NCI-H526 (cell line): ENCODE results near the gene SARNP.
A peak's percentile ranks its signal among the peaks of the same experiment; 100 is the strongest.

Experiments used
- DNase-seq, 2 experiments: peaks; one replicate each; lab custom pipeline; 2025; lab: John Stamatoyannopoulos, UW

Gene SARNP

DNA sequence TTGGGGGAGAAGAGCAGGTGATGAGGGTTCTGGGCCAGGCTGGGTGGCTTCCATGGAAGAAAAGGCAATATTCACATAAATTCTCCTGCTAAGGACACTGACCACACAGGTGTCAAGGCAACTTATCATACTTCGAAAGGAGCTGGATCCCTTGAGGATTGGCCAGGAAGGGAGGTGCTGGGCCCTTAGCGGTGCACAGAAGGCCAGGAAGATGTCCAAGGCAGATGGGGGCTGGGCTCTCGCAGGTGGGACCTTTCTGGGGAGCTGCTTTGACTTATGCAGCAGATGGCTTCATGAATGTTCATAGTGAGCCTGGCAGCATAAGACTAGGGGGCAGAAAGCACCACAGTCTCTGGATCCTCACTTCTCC, 92.6 kb downstream of the SARNP start:
- DNase-seq = no peak

DNA sequence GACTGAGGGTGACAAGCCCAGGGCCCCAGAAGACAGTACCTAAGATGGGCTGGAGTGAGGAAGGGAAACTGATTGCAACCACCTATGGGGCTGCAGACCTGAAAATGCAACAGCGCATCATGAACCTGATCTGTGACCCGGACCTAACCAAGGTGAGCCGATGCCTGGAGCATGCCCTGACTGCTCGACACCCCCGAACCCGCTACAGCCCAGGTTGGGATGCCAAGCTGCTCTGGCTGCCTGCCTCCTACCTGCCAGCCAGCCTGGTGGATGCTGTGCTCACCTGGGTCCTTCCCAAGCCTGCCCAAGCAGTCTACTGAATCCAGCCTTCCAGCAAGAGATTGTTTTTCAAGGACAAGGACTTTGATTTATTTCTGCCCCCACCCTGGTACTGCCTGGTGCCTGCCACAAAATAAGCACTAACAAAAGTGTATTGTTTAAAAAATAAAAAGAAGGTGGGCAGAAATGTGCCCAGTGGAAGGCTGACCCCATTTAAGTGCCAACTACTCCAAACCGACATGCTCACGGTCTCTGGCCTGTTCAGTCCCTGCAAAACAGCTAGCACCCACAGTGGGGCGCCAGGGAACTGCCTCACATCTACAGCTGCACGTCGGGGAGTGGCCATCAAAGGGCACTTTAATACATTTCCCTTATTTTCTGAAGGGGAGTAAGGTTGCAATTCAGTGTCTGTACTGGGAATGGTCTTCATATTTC, 93.1 kb downstream of the SARNP start:
- peak in 1 of 2 experiments; percentile 74 for DNase-seq

DNA sequence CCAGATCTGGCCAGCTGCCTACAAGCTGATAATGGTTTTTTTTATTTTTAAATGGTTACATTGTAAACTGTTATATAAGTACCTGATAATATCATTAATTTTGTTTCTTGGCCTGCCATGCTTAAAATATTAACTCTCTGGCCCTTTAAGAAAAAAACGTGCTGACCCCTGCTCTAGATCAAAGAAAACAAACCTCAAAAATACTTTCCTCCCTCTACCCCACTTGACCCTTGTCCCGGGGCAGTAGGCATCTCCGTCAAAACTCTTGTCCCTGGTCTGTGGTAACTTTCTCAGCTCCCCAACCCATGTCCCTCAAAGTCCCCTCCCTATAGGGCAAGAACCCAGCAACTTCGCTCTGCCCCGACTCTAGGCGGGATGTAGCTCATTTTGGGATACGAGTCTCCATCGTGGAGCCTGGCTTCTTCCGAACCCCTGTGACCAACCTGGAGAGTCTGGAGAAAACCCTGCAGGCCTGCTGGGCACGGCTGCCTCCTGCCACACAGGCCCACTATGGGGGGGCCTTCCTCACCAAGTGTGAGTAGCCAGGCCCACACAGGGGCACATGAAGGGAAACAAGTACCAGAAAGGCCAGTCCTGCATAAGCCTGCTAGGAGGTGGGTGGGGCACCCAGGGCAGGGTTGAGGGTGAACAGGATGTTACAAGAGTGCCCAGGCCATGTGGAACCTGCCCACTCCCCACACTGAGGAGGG, 93.9 kb downstream of the SARNP start:
- no peak for DNase-seq

DNA sequence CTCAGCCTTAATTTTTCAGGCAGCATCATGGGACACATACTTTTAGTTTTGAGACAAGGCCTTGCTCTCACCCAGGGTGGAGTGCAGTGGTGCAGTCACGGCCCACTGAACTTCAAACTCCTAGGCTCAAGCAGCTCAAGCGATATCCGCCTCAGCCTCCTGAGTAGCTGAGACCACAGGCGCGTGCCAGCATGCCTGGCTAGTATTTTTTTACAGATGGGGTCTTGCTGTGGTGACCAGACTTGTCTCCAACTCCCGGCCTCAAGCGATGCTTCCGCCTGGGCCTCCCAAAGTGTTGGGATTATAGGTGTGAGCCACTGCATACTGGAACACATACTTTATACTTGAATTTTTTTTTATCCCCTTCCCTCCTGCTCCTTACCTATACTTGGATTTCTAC, 94.6 kb downstream of the SARNP start:
- no peak for DNase-seq

DNA sequence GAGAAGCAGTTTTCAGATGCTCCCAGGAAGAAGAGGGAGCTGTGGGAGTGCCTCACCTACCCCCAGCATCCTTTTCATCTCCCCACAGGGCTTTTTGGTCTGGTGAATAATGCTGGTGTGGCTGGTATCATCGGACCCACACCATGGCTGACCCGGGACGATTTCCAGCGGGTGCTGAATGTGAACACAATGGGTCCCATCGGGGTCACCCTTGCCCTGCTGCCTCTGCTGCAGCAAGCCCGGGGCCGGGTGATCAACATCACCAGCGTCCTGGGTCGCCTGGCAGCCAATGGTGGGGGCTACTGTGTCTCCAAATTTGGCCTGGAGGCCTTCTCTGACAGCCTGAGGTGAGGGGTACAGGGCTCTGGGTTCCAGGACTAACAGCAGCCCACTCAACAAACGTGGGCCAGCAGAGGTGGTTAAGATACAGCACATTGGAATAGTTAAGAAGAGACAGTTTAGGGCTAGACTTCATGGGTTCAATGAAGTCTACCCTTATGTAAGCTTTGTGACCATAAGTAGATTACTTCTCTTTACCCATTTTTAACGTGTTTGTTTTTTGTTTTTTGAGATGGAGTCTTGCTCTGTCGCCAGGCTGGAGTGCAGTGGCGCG, 95.8 kb downstream of the SARNP start:
- no peak for DNase-seq

DNA sequence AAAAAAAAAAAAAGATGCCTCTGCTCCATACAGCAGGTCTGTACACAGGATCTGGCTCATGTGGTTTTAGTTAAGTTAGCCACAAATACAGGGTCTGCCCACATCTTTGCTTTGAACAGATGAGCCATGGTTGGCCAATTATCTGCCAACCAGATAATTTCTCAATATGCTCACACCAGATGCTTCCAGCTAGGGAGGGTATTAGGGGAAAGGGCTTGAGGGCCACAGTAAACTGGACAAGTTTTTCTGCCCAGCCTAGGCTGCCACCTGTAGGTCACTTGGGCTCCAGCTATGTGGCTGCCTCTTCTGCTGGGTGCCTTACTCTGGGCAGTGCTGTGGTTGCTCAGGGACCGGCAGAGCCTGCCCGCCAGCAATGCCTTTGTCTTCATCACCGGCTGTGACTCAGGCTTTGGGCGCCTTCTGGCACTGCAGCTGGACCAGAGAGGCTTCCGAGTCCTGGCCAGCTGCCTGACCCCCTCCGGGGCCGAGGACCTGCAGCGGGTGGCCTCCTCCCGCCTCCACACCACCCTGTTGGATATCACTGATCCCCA, 96.6 kb downstream of the SARNP start:
- DNase-seq = peak; percentile 20 to 56

DNA sequence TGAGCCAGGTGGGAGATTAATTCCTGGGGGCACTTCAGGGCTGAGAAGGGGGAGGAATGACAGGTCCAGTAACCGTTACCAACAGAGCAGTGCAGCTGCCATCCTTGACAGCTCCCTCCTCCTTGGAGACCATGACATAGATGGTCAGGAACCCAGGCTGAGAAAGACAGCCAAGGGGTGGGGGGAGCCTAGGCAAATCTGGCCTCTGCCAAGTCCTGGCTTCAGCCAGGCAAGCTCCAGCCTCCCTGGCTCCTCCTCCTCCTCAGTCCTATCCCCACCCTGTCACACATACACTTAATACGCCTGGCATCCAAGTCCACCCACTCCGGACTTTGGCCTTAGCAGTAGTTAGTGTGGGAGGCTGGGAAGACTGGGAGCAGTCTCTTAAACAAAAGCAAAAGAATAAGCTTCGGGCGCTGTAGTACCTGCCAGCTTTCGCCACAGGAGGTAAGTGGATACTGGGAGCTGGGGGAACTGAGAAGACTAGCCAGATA, 97.4 kb downstream of the SARNP start, which contains the start of gene RDH5:
Gene RDH5 (plus strand): TSS at position 323 of the 494 bp plus-strand sequence. CDS start 792 bp downstream, outside the sequence.
- peak in 1 of 2 experiments; percentile 57 for DNase-seq

DNA sequence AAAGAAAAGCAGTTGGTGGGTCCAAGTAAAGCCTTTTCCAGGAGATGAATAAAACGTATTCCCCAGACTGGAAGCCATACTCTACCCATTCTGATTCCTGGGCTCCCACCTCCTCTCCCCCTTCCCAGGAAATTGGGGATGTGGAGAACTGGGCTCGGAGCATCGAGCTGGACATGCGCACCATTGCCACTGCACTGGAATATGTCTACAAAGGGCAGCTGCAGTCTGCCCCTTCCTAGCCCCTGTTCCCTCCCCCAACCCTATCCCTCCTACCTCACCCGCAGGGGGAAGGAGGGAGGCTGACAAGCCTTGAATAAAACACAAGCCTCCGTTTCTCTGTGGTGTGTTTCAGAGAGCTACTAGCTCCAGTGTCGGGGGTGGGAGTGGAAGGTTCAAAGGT, 98.2 kb downstream of the SARNP start:
- DNase-seq = no peak

DNA sequence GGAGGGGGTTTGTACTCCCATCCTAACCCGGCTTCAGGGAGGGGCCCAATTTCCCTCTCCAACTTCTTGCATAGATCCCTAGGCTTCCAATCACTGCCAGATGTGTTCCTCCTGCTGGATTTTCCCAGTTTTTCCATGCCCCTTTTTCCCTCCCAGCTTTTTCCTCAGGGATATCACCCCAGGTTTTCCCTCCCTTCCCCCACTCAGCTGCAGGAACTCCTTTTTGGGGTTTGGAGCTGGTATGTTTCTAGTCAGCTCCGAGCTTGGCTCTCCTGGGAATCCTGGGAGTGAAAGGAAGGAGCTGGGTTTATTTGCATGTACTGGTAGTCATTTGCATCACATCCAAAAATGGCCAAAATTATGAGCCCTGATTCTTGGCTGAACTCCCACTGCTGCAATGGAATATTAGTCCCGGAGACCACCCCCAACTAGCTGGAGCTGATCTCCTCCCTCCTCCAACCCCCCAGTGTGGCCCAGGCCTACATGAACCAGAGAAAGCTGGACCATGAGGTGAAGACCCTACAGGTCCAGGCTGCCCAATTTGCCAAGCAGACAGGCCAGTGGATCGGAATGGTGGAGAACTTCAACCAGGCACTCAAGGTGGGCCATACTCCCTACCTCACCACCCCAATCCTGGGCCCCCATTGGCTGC, 98.8 kb downstream of the SARNP start:
- peak; percentile 56 to 83 for DNase-seq

DNA sequence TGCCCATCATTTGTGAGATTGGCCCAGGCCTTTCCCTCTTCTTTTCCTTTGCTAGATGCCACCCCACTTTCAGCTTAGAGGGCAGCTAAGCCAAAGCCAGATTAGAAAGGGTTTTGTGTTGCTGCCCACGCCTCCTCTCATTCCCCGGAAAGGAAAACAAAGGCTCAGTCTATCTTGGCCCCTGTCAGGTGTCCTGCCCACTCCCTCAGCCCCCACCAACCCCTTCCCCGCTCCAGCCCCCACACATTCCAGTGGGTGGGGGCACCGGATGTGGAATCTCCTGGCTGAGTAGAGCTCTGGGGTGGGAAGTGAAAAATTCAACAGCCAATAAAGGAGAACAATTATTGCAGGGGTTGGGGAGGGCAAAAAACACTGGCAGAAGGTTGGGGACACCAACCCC, 99.5 kb downstream of the SARNP start:
- DNase-seq = peak in 1 of 2 experiments; percentile 20

DNA sequence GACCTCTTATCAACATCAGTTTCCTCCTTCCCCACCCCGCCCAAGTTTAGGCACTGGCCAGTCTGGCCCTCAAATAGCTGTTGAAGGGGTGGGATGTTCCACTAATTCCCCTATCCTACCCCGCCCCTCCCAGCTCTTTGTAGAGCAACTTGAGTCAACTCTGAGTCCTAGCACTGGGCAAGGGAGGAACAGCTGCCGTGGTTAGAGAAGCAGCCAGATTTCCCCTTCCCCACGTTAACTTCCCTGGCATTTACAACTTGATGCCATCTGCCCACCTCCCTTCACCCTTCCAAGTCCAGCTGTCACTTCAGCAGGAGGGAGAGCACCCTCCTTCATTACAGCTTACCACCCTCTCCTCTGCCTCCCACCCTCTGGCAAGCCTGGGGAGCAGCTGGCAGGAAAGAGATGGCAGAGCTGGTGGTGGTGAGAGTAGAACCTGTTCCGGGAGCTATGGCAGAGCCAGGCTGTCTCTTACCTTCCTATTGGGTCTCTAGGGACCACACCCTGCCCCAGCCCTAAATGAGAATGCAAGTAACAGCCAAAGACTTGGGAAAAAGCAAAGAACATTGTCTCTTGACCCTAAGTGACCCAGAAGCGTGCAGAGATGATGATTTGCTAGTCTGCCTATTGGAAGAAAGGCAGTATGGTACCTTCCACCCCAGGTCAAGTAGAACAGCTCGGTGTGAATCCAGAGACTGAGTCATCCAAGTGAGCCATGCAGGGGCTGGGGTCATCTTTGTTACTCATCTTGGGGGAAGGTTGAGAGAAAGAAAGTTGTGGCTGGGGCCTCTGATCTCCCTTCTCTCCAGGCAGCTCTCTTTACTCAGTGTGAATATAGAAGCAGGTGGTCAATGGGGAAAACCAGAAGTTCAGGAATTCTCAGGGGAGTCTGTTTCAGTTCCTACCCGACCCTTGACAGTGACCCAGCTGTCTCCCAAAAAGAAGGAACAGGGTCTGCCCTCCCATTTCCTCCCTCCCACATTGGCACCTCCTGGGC, 100.2 kb downstream of the SARNP start:
- no peak for DNase-seq

DNA sequence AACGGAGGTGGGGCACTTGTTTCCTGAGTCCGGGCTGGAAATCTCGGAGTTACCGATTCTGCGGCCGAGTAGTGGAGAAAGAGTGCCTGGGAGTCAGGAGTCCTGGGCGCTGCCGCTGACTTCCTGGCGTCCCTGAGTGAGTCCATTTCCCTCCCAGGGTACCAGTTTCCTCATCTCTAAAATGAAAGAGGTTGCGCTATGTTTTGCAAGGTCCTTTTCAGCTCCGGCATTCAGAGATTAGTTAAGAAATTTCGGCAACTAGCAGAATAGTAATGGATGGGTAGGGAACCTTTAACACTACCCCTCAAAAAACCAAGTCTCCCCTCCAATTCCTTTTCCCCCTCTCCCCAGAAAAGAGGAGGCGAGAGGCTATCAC, 101.0 kb downstream of the SARNP start:
- DNase-seq = no peak

DNA sequence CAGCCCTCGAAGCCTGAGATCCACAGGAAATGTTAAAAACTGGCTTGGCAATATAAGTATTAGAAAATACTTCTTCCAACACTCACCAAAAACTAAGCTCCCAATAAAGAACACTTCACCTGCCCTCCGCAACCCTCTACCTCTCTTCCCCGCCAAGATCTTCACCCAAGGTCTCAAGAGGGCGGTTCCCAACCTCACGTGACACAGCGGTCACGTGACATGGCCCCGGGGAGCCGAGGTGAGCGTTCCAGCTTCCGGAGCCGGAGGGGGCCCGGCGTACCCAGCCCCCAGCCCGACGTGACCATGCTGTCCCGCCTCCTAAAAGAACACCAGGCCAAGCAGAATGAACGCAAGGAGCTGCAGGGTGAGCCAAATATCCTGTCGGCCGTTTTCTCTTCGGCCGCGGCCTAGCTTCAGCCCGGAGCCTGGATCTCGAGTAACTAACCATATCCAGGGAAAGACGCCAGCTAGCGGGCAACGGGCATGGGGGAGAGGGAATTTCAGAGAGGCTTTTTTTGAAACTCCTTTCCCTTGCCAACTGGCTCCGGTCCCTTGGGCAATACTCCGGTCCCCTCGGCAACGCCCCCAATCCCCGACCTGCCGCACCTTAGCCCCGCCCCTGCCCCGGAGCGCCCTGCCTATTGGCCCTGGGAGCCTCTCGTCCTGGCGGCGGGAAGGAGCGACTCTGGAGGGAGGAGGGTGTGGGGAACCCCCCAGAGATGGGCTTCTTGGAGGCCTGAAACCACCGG, 101.5 kb downstream of the SARNP start, which contains the start of gene BLOC1S1:
Gene BLOC1S1 (plus strand): TSS at position 214 of the 749 bp plus-strand sequence. CDS start 6 bp downstream, at position 220.
- peak; percentile 83 to 92 for DNase-seq

DNA sequence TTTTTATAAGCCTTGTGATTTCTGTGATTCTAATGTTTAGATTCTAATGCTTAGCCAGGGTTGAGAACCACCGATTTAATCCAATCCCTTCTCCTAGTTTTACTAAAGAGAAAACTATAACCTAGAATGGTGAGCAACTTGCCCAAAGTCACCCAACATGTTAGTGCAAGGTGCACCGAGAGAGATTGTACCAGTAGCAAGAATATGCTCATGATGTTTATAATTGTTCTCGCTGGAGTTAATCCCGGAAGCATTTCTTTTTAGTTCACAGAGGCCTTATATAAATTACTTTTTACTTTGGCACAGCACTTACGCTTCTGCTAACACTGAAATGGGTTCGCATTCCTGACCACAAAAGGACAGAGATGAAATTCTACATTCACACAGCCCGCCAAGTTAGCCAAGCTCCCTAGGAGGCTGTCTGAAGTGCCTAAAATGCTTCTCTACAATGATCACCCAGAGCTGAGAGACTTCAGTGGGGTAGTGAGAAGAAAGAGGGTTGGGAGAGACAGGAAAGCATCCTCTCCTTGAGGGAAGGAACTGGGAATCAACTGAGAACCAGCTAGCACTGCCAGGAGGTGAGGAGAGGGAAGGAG, 102.3 kb downstream of the SARNP start:
- no peak for DNase-seq

DNA sequence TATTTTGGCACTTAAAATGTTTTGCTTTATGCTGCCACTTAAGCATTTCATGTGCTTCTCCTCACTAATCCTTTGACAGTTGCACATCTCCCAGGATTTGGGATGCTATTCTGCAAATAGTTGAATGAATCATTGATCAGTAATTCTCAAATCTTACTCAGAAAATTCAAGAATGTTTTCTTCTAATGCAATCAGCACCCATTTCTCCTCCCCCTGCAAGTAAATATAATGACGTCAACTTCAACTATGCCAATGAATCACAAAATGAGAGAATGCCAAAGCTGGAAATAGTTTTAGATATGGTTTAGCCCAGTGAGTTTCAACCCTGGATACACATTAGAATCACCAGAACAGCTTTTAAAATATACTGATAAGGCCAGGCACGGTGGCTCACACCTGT, 103.8 kb downstream of the SARNP start:
- no peak for DNase-seq

DNA sequence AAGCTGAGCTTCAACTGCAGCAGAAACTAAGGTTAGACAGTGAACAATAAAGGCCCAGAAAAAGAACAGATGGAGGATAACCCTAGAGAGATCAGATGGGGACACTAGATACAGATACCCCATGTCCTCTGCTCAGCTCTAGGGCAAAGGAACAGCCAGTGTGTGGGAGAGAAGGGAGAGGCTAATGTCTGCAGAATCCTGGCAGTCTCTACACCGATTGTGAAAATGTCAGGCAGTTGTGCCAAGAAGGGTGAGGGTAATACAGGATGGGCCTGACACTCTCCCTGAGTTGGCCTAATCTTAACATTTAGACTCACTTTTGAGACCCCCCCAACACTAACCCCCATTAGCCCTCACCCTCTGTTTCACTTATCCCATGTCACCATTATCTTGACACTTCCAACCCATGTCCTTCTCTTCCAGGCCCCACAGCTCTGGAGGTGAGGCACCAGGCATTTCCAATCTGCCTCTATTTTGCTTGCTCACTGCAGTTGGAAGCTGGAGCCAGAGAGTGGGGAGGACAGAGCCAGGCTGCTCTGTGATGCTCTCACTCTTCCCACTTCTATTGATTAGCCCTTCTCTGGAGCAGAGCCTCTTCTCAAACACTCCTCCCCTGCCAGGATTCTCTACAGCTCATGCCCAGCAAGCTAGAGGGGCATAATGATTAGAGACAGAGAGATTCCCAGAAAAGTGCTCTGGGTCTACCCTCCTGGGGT, 104.7 kb downstream of the SARNP start:
- no peak for DNase-seq

DNA sequence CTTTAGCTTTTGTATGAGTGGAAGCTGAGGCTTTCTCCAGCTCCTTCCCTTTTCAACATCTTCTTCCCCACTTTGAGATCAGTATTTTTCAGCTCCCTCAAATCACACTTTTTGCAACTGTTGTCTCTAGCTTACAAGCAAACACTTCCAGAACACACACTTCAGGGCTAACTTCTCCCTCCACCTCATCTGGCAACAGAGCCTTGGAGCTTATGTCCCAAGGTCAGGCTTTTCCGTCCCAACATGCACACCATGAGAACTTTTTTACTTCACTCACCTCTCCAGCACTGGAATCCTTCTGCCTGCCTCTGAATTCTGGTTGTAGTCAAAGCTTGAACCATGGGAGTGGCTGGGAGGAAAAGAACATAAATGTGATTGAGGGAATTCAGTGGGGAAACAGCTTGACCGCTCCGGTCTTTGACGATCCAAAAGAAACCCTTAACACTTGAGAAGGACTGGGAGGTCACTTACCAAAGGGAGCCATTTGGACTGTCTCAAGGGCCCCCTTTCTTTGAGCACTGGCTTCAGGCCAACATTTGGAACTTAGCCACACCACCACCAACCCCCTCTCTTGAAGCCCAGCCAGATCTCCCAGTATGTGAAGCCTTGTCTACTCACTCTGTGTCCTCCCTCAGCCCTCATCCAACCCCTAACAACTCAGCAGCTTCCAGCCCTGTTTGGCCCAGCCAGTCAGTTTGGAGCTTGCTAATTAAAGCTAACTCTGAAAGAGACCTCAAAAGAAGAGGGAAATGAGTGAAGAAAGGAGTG, 105.6 kb downstream of the SARNP start:
- no peak for DNase-seq

DNA sequence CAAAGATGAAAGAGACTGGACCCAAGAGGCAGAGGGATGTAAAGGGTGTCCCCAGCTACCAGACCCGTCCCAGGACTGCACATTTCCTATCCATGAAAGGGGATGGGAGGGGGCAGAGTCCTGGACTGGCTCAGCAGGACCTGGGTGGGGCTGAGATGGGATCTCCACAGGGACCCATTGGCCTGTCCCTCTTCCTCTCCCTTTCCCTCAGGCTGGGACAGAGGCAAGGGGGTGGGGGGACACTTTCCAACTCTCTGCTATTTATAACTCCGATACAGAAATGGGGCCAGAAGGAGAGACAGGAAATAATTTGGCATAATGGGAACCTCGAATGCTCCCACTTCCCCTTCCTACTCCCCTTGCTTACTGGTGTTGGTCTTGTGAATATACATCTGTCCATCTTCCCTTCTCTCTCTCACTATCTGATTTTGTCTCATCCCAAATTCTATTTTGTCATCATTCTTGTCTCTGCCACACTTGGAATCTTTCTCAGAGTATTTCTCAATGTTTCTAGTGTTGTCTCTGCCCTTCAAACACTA, 108.8 kb downstream of the SARNP start:
- DNase-seq = no peak
